ENCODE results near the gene PEX14. TPM values are rescaled to one million over a fixed set of nuclear protein-coding genes. Genes with fewer than 3 reads are reported as not detected.

PEX14 gene
- total RNA-seq, 1 experiment from 2014 or later: 27.3 TPM

GRCh38 chr1:10639775-10640578 is 165.2 kb downstream of the PEX14 start:
- TF ChIP-seq TCF7 (CRISPR knock-in tag; IDR thresholded peaks at IDR 0.05; ENCODE audit: low read depth) (0 out of 2 replicates have a peak, but pooled peaks have one; percentile 2), MYBL2 (CRISPR knock-in tag; IDR thresholded peaks at IDR 0.05) (0 out of 2 replicates have a peak, but pooled peaks have one; percentile 10), NR3C1 (CRISPR knock-in tag; conservative IDR thresholded peaks at IDR 0.05; ENCODE audit: low read depth) (no peak)
- Mint-ChIP-seq H3K27me3 (ENCODE audit: low read depth) (peaks cover 26% of the 10 kb centered on the region), H3K4me3 (peak overlapping the region; percentile 57), H3K27ac (no peak overlapping the region), H3K9me3 (no peaks in the 10 kb centered on the region), H3K4me1 (peaks cover 6% of the 10 kb centered on the region), H3K36me3 (no peaks in the 10 kb centered on the region)
- ATAC-seq: no peak
- ChIA-PET CTCF (interaction anchor here (0.6 to 2.9 kb wide), 15 partner anchors 9 to 302 kb away, joined by 3 to 11 read pairs (median 4); no protein-coding TSS in a partner anchor), POLR2A (no interaction called here)
- DNase-seq (ENCODE audit: low spot score): peak; percentile 50

DNA sequence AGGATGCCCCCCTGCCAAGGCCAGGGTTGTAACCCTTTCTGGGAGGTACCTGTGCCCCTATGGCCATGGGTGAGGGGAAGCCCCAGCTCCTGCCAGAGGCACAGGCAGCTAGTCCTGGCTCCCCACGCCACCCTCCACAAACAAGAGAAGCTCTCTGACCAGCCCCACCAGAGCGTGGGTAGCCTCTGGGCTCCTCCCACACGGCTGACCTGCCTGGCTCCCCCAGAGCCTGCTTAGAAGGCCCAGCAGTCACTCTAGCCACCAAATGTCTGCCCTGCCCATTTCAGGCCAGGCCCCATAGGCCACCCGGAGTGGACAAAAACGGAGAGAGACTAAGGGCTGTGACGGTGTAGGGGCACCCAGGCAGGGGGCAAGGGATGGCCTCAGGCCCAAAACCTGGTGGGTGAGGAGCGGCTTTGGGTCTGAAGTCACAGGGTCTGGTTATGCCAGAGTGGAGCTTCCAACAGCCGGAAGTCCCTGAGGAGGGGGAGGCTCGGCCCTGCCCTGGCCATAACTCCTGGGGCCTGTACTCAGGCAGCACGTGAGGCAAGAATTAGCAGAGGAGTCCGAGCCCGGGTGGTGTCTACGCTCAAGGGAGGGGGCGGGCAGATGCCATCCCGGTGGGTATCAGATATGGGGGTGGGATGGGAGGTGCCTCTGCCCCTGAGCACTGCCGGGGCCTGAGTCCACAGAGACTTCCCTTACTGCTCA is 166.2 kb downstream of the PEX14 start:
- ATAC-seq (no peak), DNase-seq (ENCODE audit: low spot score) (no peak)
- H3K9me3 Mint-ChIP-seq: no peaks in the 10 kb centered on the region
- H3K36me3 Mint-ChIP-seq: no peaks in the 10 kb centered on the region
- TF ChIP-seq ZNF317 (CRISPR knock-in tag; IDR thresholded peaks at IDR 0.05; ENCODE audit: borderline replicate concordance, low read depth): no peak
- no peak for TF ChIP-seq HMGXB4 (CRISPR knock-in tag; IDR thresholded peaks at IDR 0.05)
- TF ChIP-seq, protein P1, sequence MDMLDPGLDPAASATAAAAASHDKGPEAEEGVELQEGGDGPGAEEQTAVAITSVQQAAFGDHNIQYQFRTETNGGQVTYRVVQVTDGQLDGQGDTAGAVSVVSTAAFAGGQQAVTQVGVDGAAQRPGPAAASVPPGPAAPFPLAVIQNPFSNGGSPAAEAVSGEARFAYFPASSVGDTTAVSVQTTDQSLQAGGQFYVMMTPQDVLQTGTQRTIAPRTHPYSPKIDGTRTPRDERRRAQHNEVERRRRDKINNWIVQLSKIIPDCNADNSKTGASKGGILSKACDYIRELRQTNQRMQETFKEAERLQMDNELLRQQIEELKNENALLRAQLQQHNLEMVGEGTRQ (CRISPR knock-in tag; IDR thresholded peaks at IDR 0.05): no peak
- no peak for TF ChIP-seq ZNF121 (CRISPR knock-in tag; IDR thresholded peaks at IDR 0.05)
- no peak for TF ChIP-seq JUN (CRISPR knock-in tag; IDR thresholded peaks at IDR 0.05)
- TF ChIP-seq NR3C1 (CRISPR knock-in tag; conservative IDR thresholded peaks at IDR 0.05; ENCODE audit: low read depth): no peak
- no peak for TF ChIP-seq SP1 (CRISPR knock-in tag; conservative IDR thresholded peaks at IDR 0.05)
- TF ChIP-seq, protein P2, sequence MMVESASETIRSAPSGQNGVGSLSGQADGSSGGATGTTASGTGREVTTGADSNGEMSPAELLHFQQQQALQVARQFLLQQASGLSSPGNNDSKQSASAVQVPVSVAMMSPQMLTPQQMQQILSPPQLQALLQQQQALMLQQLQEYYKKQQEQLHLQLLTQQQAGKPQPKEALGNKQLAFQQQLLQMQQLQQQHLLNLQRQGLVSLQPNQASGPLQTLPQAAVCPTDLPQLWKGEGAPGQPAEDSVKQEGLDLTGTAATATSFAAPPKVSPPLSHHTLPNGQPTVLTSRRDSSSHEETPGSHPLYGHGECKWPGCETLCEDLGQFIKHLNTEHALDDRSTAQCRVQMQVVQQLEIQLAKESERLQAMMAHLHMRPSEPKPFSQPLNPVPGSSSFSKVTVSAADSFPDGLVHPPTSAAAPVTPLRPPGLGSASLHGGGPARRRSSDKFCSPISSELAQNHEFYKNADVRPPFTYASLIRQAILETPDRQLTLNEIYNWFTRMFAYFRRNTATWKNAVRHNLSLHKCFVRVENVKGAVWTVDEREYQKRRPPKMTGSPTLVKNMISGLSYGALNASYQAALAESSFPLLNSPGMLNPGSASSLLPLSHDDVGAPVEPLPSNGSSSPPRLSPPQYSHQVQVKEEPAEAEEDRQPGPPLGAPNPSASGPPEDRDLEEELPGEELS (CRISPR knock-in tag; IDR thresholded peaks at IDR 0.05): no peak
- TF ChIP-seq, protein P3, sequence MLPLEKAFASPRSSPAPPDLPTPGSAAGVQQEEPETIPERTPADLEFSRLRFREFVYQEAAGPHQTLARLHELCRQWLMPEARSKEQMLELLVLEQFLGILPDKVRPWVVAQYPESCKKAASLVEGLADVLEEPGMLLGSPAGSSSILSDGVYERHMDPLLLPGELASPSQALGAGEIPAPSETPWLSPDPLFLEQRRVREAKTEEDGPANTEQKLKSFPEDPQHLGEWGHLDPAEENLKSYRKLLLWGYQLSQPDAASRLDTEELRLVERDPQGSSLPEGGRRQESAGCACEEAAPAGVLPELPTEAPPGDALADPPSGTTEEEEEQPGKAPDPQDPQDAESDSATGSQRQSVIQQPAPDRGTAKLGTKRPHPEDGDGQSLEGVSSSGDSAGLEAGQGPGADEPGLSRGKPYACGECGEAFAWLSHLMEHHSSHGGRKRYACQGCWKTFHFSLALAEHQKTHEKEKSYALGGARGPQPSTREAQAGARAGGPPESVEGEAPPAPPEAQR (CRISPR knock-in tag; IDR thresholded peaks at IDR 0.05): no peak
- no peak for TF ChIP-seq CREM (CRISPR knock-in tag; IDR thresholded peaks at IDR 0.05)
- TF ChIP-seq ZNF423 (CRISPR knock-in tag; IDR thresholded peaks at IDR 0.05): no peak
- no peak for TF ChIP-seq ELF4 (CRISPR knock-in tag; IDR thresholded peaks at IDR 0.05; ENCODE audit: low read depth)
- H3K27me3 Mint-ChIP-seq (ENCODE audit: low read depth): peaks cover 26% of the 10 kb centered on the region
- no peak overlapping the region for H3K27ac Mint-ChIP-seq
- H3K4me3 Mint-ChIP-seq: no peak overlapping the region
- CTCF ChIA-PET: interaction anchor here (0.7 to 2.9 kb wide), 8 partner anchors 11 to 301 kb away, joined by 3 to 11 read pairs (median 4); no protein-coding TSS in a partner anchor
- POLR2A ChIA-PET: no interaction called here
- H3K4me1 Mint-ChIP-seq: peaks cover 6% of the 10 kb centered on the region

All from WTC11 (cell line).